ENCODE results near the gene MGLL.
"Not testable (repeated sequence)": the region's sequence is repeated elsewhere in the genome, so short reads cannot be mapped to it uniquely, and the experiment has no call there.

The MGLL gene

GRCh38 chr3:127706785-127707351, 115.4 kb downstream of the MGLL start:
- Histone ChIP-seq H3K4me2 (ENCODE audit: low read length) (no peak overlapping the region), H4K12ac (ENCODE audit: low read depth, low read length) (no peak overlapping the region)
- no peak for DNase-seq

DNA sequence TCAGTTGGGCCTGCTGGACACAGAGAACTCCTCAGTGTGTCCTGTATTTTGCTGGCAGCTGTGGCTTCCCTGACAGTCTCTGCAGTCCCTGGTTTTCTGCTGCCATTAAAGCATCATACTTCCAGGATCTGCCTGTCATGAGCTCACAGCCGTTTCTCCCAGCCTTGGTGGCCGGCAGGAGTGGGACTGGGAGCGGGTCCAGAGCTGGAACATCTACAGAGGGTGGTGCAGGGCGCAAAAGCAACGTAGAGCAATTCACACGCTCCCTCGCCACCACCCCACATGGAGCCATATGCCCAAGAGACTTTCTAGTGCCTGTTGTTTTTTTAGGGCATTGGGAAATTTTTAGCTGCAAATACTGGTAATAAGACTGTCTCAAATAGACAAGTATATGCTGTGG, 116.0 kb downstream of the MGLL start:
- no peaks in the 10 kb centered on the region for H3K27me3 ChIP-seq (ENCODE audit: insufficient read depth, low read length)
- no peaks in the 10 kb centered on the region for H3K36me3 ChIP-seq (ENCODE audit: control insufficient read depth in 1 of 2, insufficient read depth in 2 of 2, low read length in 2 of 2)
- peaks cover 3% of the 10 kb centered on the region for H3K9me3 ChIP-seq (ENCODE audit: insufficient read depth, low read depth, low read length)
- H3K9ac ChIP-seq (ENCODE audit: low read length): no peak overlapping the region
- H3K27ac ChIP-seq (ENCODE audit: low read depth, low read length): no peak overlapping the region
- H4K91ac ChIP-seq (ENCODE audit: low read depth, low read length): no peak overlapping the region
- H4K8ac ChIP-seq (ENCODE audit: low read depth, low read length): no peak overlapping the region
- H3K79me1 ChIP-seq (ENCODE audit: low read length): no peaks in the 10 kb centered on the region
- no peak overlapping the region for H3K4me3 ChIP-seq (ENCODE audit: low read depth, low read length)
- H3K23ac ChIP-seq (ENCODE audit: low read length): no peak overlapping the region
- H3K4me2 ChIP-seq (ENCODE audit: low read length): no peak overlapping the region
- no peak for DNase-seq
- no peak overlapping the region for H3K18ac ChIP-seq (ENCODE audit: low read length)
- no peak overlapping the region for H2AFZ ChIP-seq (ENCODE audit: insufficient read depth, low read length, poor library complexity)
- no peaks in the 10 kb centered on the region for H3K79me2 ChIP-seq (ENCODE audit: control insufficient read depth, insufficient read depth, low read length, poor library complexity)
- no CpG with 5 or more reads among the region's 7 CpGs for WGBS (ENCODE audit: extremely low coverage, insufficient coverage, insufficient read length)
- no peak overlapping the region for H2BK12ac ChIP-seq (ENCODE audit: low read length)
- no peak overlapping the region for H2BK120ac ChIP-seq (ENCODE audit: insufficient read depth, low read length, poor library complexity)
- H2AK5ac ChIP-seq (ENCODE audit: low read length): no peak overlapping the region
- H3K4me1 ChIP-seq (ENCODE audit: control insufficient read depth in 1 of 2, insufficient read depth in 2 of 2, low read length in 2 of 2): no peaks in the 10 kb centered on the region
- no peak overlapping the region for H3K14ac ChIP-seq (ENCODE audit: low read length)
- H2BK5ac ChIP-seq (ENCODE audit: low read depth, low read length, poor library complexity): no peak overlapping the region
- no peak overlapping the region for H3K4ac ChIP-seq (ENCODE audit: low read depth, low read length)
- H4K12ac ChIP-seq (ENCODE audit: low read depth, low read length): no peak overlapping the region

More at GRCh38 chr3:127706785-127707351, 115.4 kb downstream of the MGLL start:
- Histone ChIP-seq H3K27ac (ENCODE audit: low read depth, low read length) (no peak overlapping the region), H2AFZ (ENCODE audit: insufficient read depth, low read length, poor library complexity) (no peak overlapping the region), H2BK5ac (ENCODE audit: low read depth, low read length, poor library complexity) (no peak overlapping the region), H3K23ac (ENCODE audit: low read length) (no peak overlapping the region), H3K4ac (ENCODE audit: low read depth, low read length) (no peak overlapping the region), H3K79me2 (ENCODE audit: control insufficient read depth, insufficient read depth, low read length, poor library complexity) (no peaks in the 10 kb centered on the region), H4K91ac (ENCODE audit: low read depth, low read length) (no peak overlapping the region), H2AK5ac (ENCODE audit: low read length) (no peak overlapping the region), H4K8ac (ENCODE audit: low read depth, low read length) (no peak overlapping the region), H3K27me3 (ENCODE audit: insufficient read depth, low read length) (no peaks in the 10 kb centered on the region), H3K18ac (ENCODE audit: low read length) (no peak overlapping the region), H2BK120ac (ENCODE audit: insufficient read depth, low read length, poor library complexity) (no peak overlapping the region), H2BK12ac (ENCODE audit: low read length) (no peak overlapping the region), H3K4me1 (ENCODE audit: control insufficient read depth in 1 of 2, insufficient read depth in 2 of 2, low read length in 2 of 2) (no peaks in the 10 kb centered on the region), H3K36me3 (ENCODE audit: control insufficient read depth in 1 of 2, insufficient read depth in 2 of 2, low read length in 2 of 2) (no peaks in the 10 kb centered on the region), H3K9me3 (ENCODE audit: insufficient read depth, low read depth, low read length) (no peaks in the 10 kb centered on the region), H3K79me1 (ENCODE audit: low read length) (no peaks in the 10 kb centered on the region), H3K9ac (ENCODE audit: low read length) (no peak overlapping the region), H3K4me3 (ENCODE audit: low read depth, low read length) (no peak overlapping the region), H3K14ac (ENCODE audit: low read length) (no peak overlapping the region)
- WGBS (ENCODE audit: extremely low coverage, insufficient coverage, insufficient read length): no CpG with 5 or more reads among the region's 16 CpGs

GRCh38 chr3:127704840-127705239, 117.5 kb downstream of the MGLL start:
- H3K4me3 ChIP-seq (ENCODE audit: low read depth, low read length); H3K4me2 ChIP-seq (ENCODE audit: low read length); H4K8ac ChIP-seq (ENCODE audit: low read depth, low read length); H4K91ac ChIP-seq (ENCODE audit: low read depth, low read length); H3K27me3 ChIP-seq (ENCODE audit: insufficient read depth, low read length); H3K14ac ChIP-seq (ENCODE audit: low read length); H3K4ac ChIP-seq (ENCODE audit: low read depth, low read length); H3K4me1 ChIP-seq (ENCODE audit: control insufficient read depth in 1 of 2, insufficient read depth in 2 of 2, low read length in 2 of 2); H2BK5ac ChIP-seq (ENCODE audit: low read depth, low read length, poor library complexity); H3K23ac ChIP-seq (ENCODE audit: low read length); H3K9me3 ChIP-seq (ENCODE audit: insufficient read depth, low read depth, low read length); DNase-seq; H3K18ac ChIP-seq (ENCODE audit: low read length); H4K12ac ChIP-seq (ENCODE audit: low read depth, low read length); H3K27ac ChIP-seq (ENCODE audit: low read depth, low read length); H2BK120ac ChIP-seq (ENCODE audit: insufficient read depth, low read length, poor library complexity); H2BK12ac ChIP-seq (ENCODE audit: low read length); H2AK5ac ChIP-seq (ENCODE audit: low read length); H3K79me1 ChIP-seq (ENCODE audit: low read length); H3K9ac ChIP-seq (ENCODE audit: low read length); H3K36me3 ChIP-seq (ENCODE audit: control insufficient read depth in 1 of 2, insufficient read depth in 2 of 2, low read length in 2 of 2); H2AFZ ChIP-seq (ENCODE audit: insufficient read depth, low read length, poor library complexity); H3K79me2 ChIP-seq (ENCODE audit: control insufficient read depth, insufficient read depth, low read length, poor library complexity): not testable (repeated sequence)
- no CpG with 5 or more reads among the region's 4 CpGs for WGBS (ENCODE audit: extremely low coverage, insufficient coverage, insufficient read length)

DNA sequence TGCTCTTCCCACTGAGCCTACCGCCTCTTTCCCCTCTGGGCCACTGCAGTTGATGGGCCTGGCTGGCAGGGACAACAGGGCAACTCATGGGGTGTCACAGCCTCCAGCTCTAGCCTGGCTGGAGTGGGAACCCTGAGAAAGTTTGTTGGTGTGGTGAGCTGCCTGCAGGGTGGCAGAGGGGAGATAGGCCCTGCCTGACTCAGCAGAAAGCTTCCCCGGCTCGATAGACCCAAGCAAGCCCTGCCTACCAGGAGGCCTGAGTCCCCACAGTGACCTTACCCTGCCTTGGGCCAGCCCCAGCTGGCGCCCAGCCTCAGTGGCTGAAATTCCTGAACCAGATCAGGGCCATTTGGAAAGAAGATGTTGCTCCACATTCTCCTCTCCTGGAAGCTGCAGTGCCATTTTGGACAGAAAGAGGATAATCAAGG, 120.2 kb downstream of the MGLL start:
- H2AK5ac ChIP-seq (ENCODE audit: low read length): no peak overlapping the region
- WGBS (ENCODE audit: extremely low coverage, insufficient coverage, insufficient read length): no CpG with 5 or more reads among the region's 4 CpGs

More for the DNA sequence above, 120.2 kb downstream of the MGLL start:
- H3K14ac ChIP-seq (ENCODE audit: low read length): no peak overlapping the region
- H3K9me3 ChIP-seq (ENCODE audit: insufficient read depth, low read depth, low read length): peaks cover 3% of the 10 kb centered on the region
- H3K27ac ChIP-seq (ENCODE audit: low read depth, low read length): no peak overlapping the region
- H2AFZ ChIP-seq (ENCODE audit: insufficient read depth, low read length, poor library complexity): no peak overlapping the region
- H4K8ac ChIP-seq (ENCODE audit: low read depth, low read length): no peak overlapping the region
- H3K4ac ChIP-seq (ENCODE audit: low read depth, low read length): no peak overlapping the region
- H3K18ac ChIP-seq (ENCODE audit: low read length): no peak overlapping the region
- peaks cover 2% of the 10 kb centered on the region for H3K79me1 ChIP-seq (ENCODE audit: low read length)
- H3K9ac ChIP-seq (ENCODE audit: low read length): no peak overlapping the region
- no peaks in the 10 kb centered on the region for H3K36me3 ChIP-seq (ENCODE audit: control insufficient read depth in 1 of 2, insufficient read depth in 2 of 2, low read length in 2 of 2)
- H2BK12ac ChIP-seq (ENCODE audit: low read length): no peak overlapping the region
- H3K79me2 ChIP-seq (ENCODE audit: control insufficient read depth, insufficient read depth, low read length, poor library complexity): no peaks in the 10 kb centered on the region
- no peak overlapping the region for H3K4me2 ChIP-seq (ENCODE audit: low read length)
- no peak overlapping the region for H4K91ac ChIP-seq (ENCODE audit: low read depth, low read length)
- DNase-seq: no peak
- peaks cover 0 to 2% of the 10 kb centered on the region in 2 experiments for H3K4me1 ChIP-seq (ENCODE audit: control insufficient read depth in 1 of 2, insufficient read depth in 2 of 2, low read length in 2 of 2)
- H2BK120ac ChIP-seq (ENCODE audit: insufficient read depth, low read length, poor library complexity): no peak overlapping the region
- H2BK5ac ChIP-seq (ENCODE audit: low read depth, low read length, poor library complexity): no peak overlapping the region
- no peaks in the 10 kb centered on the region for H3K27me3 ChIP-seq (ENCODE audit: insufficient read depth, low read length)
- H3K4me3 ChIP-seq (ENCODE audit: low read depth, low read length): peak overlapping the region; percentile 1
- H4K12ac ChIP-seq (ENCODE audit: low read depth, low read length): no peak overlapping the region
- H3K23ac ChIP-seq (ENCODE audit: low read length): no peak overlapping the region

Measured in trophoblast cell (in vitro differentiated cells and primary cell).